Cardiac fibroblast (primary cell): ENCODE results near the gene SPDYA.

Experiments used
- DNase-seq, 2 donors: peaks; one replicate each; pipeline versions ENCODE4 v3.0.0 to v3.0.0-alpha.2; 2010; ENCODE audit warnings: low read depth in 2 of 2
- H3K4me3 ChIP-seq, 2 donors: replicated peaks in 1 of 2; 1 replicate in 1 of 2; 2 replicates in 1 of 2; pipeline ENCODE4 v1.5.1; 2011; ENCODE audit warnings: low read depth in 2 of 2, low read length in 2 of 2, mild to moderate bottlenecking in 2 of 2, moderate library complexity in 1 of 2
- TF ChIP-seq, protein P1 (sequence below): IDR thresholded peaks from one replicate; pipeline ENCODE4 v1.5.1; 2011; ENCODE audit warnings: low read depth, mild to moderate bottlenecking, low read length, inconsistent platforms

The SPDYA gene

GRCh38 chr2:28824207-28824606 is 13.6 kb downstream of the SPDYA start:
- no peak overlapping the region for H3K4me3 ChIP-seq
- TF ChIP-seq, protein P1, sequence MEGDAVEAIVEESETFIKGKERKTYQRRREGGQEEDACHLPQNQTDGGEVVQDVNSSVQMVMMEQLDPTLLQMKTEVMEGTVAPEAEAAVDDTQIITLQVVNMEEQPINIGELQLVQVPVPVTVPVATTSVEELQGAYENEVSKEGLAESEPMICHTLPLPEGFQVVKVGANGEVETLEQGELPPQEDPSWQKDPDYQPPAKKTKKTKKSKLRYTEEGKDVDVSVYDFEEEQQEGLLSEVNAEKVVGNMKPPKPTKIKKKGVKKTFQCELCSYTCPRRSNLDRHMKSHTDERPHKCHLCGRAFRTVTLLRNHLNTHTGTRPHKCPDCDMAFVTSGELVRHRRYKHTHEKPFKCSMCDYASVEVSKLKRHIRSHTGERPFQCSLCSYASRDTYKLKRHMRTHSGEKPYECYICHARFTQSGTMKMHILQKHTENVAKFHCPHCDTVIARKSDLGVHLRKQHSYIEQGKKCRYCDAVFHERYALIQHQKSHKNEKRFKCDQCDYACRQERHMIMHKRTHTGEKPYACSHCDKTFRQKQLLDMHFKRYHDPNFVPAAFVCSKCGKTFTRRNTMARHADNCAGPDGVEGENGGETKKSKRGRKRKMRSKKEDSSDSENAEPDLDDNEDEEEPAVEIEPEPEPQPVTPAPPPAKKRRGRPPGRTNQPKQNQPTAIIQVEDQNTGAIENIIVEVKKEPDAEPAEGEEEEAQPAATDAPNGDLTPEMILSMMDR = no peak
- DNase-seq = no peak

DNA sequence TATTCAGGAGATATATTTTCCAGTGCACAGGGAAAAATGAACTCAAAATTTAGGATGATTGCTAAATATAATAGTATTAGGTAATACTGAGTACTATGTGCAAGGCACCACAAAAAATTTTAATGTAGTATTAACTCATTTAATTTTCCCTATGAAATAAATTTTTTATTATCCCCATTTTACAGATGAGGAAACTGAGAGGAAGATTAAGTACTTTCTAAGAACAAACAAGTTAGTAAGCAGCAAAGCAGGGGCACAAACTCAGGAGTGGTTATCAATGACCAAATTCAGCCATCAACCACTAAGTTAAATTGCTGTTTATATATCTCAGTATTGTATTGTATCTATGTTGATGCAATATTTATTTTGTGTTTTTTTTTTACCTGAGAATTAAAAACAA is 14.2 kb downstream of the SPDYA start:
- DNase-seq = no peak
- H3K4me3 ChIP-seq = no peak overlapping the region
- TF ChIP-seq, protein P1 = no peak

DNA sequence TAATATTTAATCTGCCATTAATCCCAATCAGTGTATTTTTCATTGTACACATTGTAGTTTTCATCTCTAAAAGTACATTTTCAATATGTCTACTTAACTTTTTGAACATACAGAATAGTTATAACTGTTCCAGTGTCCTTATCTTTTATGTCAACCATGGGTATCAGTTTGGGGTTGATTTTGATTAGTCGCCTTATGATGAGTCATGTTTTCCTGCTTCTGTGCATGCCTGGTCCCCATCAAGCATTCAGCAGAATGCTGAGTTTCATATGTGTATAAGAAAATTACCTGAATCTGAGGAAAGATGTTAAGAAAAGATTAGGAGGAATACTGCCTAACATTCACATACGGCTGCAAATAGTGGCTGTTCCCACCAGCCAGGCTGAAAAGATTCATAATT is 17.7 kb downstream of the SPDYA start:
- peak in 1 of 2 donors; percentile 4 for DNase-seq
- TF ChIP-seq, protein P1 = no peak
- H3K4me3 ChIP-seq = no peak overlapping the region

- H3K4me3 ChIP-seq = no peak overlapping the region
- no peak for DNase-seq
- TF ChIP-seq, protein P1 = no peak
Observed at GRCh38 chr2:28833740-28834470, 23.3 kb downstream of the SPDYA start.

- TF ChIP-seq, protein P1 = no peak
- peak; percentile 8 to 16 for DNase-seq
- no peak overlapping the region for H3K4me3 ChIP-seq
Observed at GRCh38 chr2:28835781-28836180, 25.1 kb downstream of the SPDYA start.

DNA sequence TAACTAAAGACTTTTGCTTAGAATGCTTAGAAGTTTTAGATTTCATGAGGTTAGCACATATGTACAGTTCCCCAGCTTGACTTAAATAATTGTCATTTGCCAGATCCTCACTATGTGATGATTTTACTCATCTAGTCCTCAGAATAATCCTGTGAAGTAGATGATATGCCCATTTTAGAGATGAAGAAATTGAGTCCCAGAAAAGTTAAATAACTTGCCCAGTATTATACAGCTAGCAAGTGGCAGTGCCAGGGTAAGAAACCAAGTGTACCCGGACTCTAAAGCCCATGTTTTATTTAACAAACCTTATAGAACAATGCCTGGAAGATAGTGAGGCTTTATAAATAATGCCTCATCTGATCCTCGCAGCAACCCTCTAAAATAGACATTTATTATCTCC is 28.3 kb downstream of the SPDYA start:
- DNase-seq = no peak
- TF ChIP-seq, protein P1 = no peak
- H3K4me3 ChIP-seq = no peak overlapping the region

DNA sequence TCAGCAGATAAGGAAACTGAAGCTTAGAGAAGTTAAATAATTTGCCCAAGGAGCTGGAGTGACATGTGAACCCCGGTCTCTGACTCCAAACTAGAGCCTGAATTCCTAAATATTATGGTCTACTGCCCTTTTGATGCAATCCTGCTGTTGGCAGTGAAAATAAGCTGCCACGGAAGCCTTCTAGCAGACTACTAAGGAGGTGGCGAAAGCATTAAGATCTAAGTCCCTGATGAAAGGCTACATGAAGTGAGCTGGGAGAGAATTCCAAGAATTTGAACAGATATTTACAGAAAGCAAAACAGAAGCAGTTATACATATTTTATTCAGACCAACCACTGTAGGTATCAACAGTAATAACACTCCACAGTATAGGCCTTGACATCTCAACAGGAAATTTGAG is 31.4 kb downstream of the SPDYA start:
- TF ChIP-seq, protein P1 = no peak
- no peak overlapping the region for H3K4me3 ChIP-seq
- peak in 1 of 2 donors; percentile 5 for DNase-seq
